Loucy (cell line): ENCODE data around the gene CAMTA1.

Experiments used
- EZH2phosphoT487 ChIP-seq: fragments of 200-600 bp; IDR thresholded peaks from 2 replicates; pipeline ENCODE4 v1.6.1; 2018; ENCODE audit warnings: antibody characterized with exemption, mild to moderate bottlenecking, moderate library complexity, borderline replicate concordance
- TF ChIP-seq, protein P1 (sequence below): fragments of 200-600 bp; sonication (generic); conservative IDR thresholded peaks from 2 replicates; pipeline ENCODE4 v1.5.1; 2014; ENCODE audit warnings: mild to moderate bottlenecking, antibody characterized with exemption, low read length

DNA sequence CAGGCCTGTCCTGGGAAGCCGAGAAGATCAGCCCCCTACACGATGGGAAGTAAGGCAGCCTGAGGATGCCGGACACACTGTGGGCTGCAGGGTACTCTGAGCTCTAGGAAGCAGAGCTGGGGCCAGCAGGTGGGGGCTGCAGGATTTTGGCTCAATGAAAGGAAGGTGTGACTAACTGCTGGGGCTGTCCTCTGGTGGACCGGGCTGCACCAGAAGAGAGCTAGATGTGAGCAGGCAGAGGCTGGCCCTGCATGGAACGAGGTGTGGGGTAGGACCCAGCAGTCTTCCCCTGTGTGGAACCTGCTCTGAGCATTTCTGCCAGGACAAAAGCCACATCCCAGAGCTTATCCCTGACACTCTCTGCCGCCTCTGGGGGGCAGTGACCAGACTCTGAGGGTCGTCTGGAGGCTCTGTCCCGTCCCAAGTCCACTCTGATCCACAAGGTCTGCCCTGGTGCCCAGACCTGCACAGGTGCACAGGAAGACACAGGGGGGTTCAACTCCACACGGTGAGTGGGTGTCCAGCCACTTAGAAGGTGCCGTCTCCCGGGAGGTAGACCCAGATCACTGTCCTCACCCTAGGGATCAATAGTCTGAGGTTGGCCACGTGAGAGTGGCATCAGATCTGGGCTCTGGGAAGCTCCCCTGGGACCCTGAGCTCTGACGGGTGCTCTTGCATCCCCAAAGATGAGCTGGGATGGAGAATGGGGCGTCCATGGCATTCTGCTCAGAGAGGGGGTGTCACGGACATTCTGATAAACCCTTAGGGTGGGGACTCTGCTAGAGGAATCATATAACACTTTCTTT is 798.2 kb downstream of the CAMTA1 start:
- TF ChIP-seq, protein P1, sequence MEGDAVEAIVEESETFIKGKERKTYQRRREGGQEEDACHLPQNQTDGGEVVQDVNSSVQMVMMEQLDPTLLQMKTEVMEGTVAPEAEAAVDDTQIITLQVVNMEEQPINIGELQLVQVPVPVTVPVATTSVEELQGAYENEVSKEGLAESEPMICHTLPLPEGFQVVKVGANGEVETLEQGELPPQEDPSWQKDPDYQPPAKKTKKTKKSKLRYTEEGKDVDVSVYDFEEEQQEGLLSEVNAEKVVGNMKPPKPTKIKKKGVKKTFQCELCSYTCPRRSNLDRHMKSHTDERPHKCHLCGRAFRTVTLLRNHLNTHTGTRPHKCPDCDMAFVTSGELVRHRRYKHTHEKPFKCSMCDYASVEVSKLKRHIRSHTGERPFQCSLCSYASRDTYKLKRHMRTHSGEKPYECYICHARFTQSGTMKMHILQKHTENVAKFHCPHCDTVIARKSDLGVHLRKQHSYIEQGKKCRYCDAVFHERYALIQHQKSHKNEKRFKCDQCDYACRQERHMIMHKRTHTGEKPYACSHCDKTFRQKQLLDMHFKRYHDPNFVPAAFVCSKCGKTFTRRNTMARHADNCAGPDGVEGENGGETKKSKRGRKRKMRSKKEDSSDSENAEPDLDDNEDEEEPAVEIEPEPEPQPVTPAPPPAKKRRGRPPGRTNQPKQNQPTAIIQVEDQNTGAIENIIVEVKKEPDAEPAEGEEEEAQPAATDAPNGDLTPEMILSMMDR: no peak
- no peak for TF ChIP-seq EZH2phosphoT487
